DMS53 treated with DMSO at 0.1 percent for 48 hours (cell line): ENCODE data around the gene TPK1.
"Not testable (repeated sequence)": the region's sequence is repeated elsewhere in the genome, so short reads cannot be mapped to it uniquely, and the experiment has no call there.

Experiments
- DNase-seq: peaks from one replicate; lab custom pipeline; 2025; ENCODE audit not compliant: unreplicated experiment; lab: John Stamatoyannopoulos, UW

TPK1 gene

GRCh38 chr7:144728551-144728950, 107.3 kb downstream of the TPK1 start:
- DNase-seq: no peak

GRCh38 chr7:144726840-144727239, 109.0 kb downstream of the TPK1 start:
- not testable (repeated sequence) for DNase-seq

GRCh38 chr7:144725070-144725469, 110.8 kb downstream of the TPK1 start:
- DNase-seq: peak; percentile 82

GRCh38 chr7:144723301-144723700, 112.6 kb downstream of the TPK1 start:
- no peak for DNase-seq

GRCh38 chr7:144720710-144721109, 115.1 kb downstream of the TPK1 start:
- DNase-seq: no peak

- DNase-seq: no peak
These were observed 115.7 kb downstream of the TPK1 start for GRCh38 chr7:144720149-144720548.

GRCh38 chr7:144717720-144718119, 118.1 kb downstream of the TPK1 start:
- DNase-seq: no peak

GRCh38 chr7:144713850-144714249, 122.0 kb downstream of the TPK1 start:
- no peak for DNase-seq

GRCh38 chr7:144710791-144711190, 125.1 kb downstream of the TPK1 start:
- DNase-seq: no peak

GRCh38 chr7:144709066-144709465, 126.8 kb downstream of the TPK1 start:
- no peak for DNase-seq

GRCh38 chr7:144691240-144691639, 144.6 kb downstream of the TPK1 start:
- no peak for DNase-seq

GRCh38 chr7:144682581-144683280, 153.1 kb downstream of the TPK1 start:
- DNase-seq: no peak

GRCh38 chr7:144676492-144676891, 159.4 kb downstream of the TPK1 start:
- DNase-seq: no peak

GRCh38 chr7:144674550-144674949, 161.3 kb downstream of the TPK1 start:
- no peak for DNase-seq

GRCh38 chr7:144672869-144673268, 163.0 kb downstream of the TPK1 start:
- no peak for DNase-seq

- no peak for DNase-seq
These were observed 164.4 kb downstream of the TPK1 start for GRCh38 chr7:144671429-144671828.

GRCh38 chr7:144670218-144670617, 165.6 kb downstream of the TPK1 start:
- DNase-seq: peak; percentile 54

GRCh38 chr7:144668503-144668902, 167.3 kb downstream of the TPK1 start:
- no peak for DNase-seq

GRCh38 chr7:144665689-144666381, 170.0 kb downstream of the TPK1 start:
- DNase-seq: no peak

- DNase-seq: no peak
These were observed 176.6 kb downstream of the TPK1 start for GRCh38 chr7:144659211-144659610.

- no peak for DNase-seq
These were observed 178.8 kb downstream of the TPK1 start for GRCh38 chr7:144656965-144657517.

GRCh38 chr7:144653449-144653848, 182.4 kb downstream of the TPK1 start:
- DNase-seq: no peak
